Measurements from ENCODE around the gene HSPA2. TPM values are rescaled to one million over a fixed set of nuclear protein-coding genes. Genes with fewer than 3 reads are reported as not detected.

Gene HSPA2
- total and polyA plus RNA-seq, 2 of the 13 experiments (the other 11 are each of a cell fraction or from before 2014, with no cell fraction given) = 0.15 to 0.27 TPM

GRCh38 chr14:64563696-64564095 is 23.2 kb downstream of the HSPA2 start:
- Histone ChIP-seq H3K9me3 (ENCODE audit: low read length) (no peaks in the 10 kb centered on the region), H3K27me3 (ENCODE audit: control insufficient read depth in 1 of 2, insufficient read depth in 2 of 2, low read length in 2 of 2) (peaks cover 0 to 4% of the 10 kb centered on the region in 2 experiments; a peak in 1 of 5 replicates), H2AFZ (ENCODE audit: low read length) (no peak overlapping the region), H3K4me3 (replicated peaks in 1 of 3; ENCODE audit: insufficient read depth in 1 of 3, low read depth in 2 of 3, low read length in 3 of 3) (no peak overlapping the region), H3K4me2 (ENCODE audit: low read depth, low read length) (no peak overlapping the region), H3K36me3 (replicated peaks in 1 of 2; ENCODE audit: control insufficient read depth in 1 of 2, insufficient read depth in 2 of 2, low read length in 2 of 2) (no peaks in the 10 kb centered on the region), H3K27ac (ENCODE audit: extremely low read length, insufficient read depth, low read length) (no peak overlapping the region), H3K9ac (ENCODE audit: insufficient read depth, low read depth, low read length) (no peak overlapping the region), H4K20me1 (ENCODE audit: insufficient read depth, low read length) (no peaks in the 10 kb centered on the region), H3K79me2 (ENCODE audit: insufficient read depth, low read length) (no peaks in the 10 kb centered on the region), H3K4me1 (ENCODE audit: insufficient read depth, low read length) (no peaks in the 10 kb centered on the region)
- FAIRE-seq (no peak), DNase-seq (ENCODE audit: low spot score) (no peak), ATAC-seq (no peak)
- CTCF ChIA-PET (ENCODE audit: low intra/inter-chr PET ratio, low total read pairs) = no interaction called here
- WGBS (ENCODE audit: low lambda C conversion rate) = 13% methylated on average over 6 of the region's 6 CpGs
- in situ Hi-C loops (cut with HindIII; ENCODE audit: extremely low pct_ligation_motif_present, low pct_unique_long_range_greater_than_20kb) (no loop called here), intact Hi-C loops (cut with micrococcal nuclease; ENCODE audit: unreplicated experiment) (no loop called here)
- TF ChIP-seq E2F2 (CRISPR knock-in tag; IDR thresholded peaks at IDR 0.05; ENCODE audit: borderline replicate concordance) = no peak
- no peak for TF ChIP-seq KDM1A (CRISPR knock-in tag; IDR thresholded peaks at IDR 0.05)
- TF ChIP-seq SRY (CRISPR knock-in tag; IDR thresholded peaks at IDR 0.05) = no peak
- no peak for TF ChIP-seq ZNF121 (CRISPR knock-in tag; IDR thresholded peaks at IDR 0.05)
- TF ChIP-seq ZNF263 (CRISPR knock-in tag; IDR thresholded peaks at IDR 0.05) = no peak
- TF ChIP-seq FOXP1 (IDR thresholded peaks at IDR 0.05) = no peak
- TF ChIP-seq FOXP1 (CRISPR knock-in tag; IDR thresholded peaks at IDR 0.05) = no peak
- TF ChIP-seq NR2F6 (IDR thresholded peaks at IDR 0.05) = no peak
- TF ChIP-seq NR2F6 (CRISPR knock-in tag; IDR thresholded peaks at IDR 0.05) = no peak
- no peak for TF ChIP-seq DPF2 (CRISPR knock-in tag; IDR thresholded peaks at IDR 0.05; ENCODE audit: borderline replicate concordance, low read depth)
- no peak for TF ChIP-seq DR1 (CRISPR knock-in tag; IDR thresholded peaks at IDR 0.05)
- no peak for TF ChIP-seq ZNF496 (CRISPR knock-in tag; IDR thresholded peaks at IDR 0.05; ENCODE audit: insufficient replicate concordance)
- no peak for TF ChIP-seq E2F1 (CRISPR knock-in tag; IDR thresholded peaks at IDR 0.05)
- no peak for TF ChIP-seq ZFY (CRISPR knock-in tag; IDR thresholded peaks at IDR 0.05)
- no peak for TF ChIP-seq EZH2 (conservative IDR thresholded peaks at IDR 0.05; ENCODE audit: low read depth, low read length)
- TF ChIP-seq AFF4 (CRISPR knock-in tag; IDR thresholded peaks at IDR 0.05) = no peak
- no peak for TF ChIP-seq HMGA1 (CRISPR knock-in tag; conservative IDR thresholded peaks at IDR 0.05)
- no peak for TF ChIP-seq SNAI1 (CRISPR knock-in tag; IDR thresholded peaks at IDR 0.05; ENCODE audit: borderline replicate concordance)
- no peak for TF ChIP-seq REPIN1 (CRISPR knock-in tag; IDR thresholded peaks at IDR 0.05; ENCODE audit: borderline replicate concordance, low read depth)
- no peak for TF ChIP-seq ZNF33B (CRISPR knock-in tag; IDR thresholded peaks at IDR 0.05)
- TF ChIP-seq GMEB2 (CRISPR knock-in tag; IDR thresholded peaks at IDR 0.05; ENCODE audit: low read depth) = no peak
- TF ChIP-seq MED13 (CRISPR knock-in tag; IDR thresholded peaks at IDR 0.05) = no peak
- BruUV-seq (replicated peaks) = no TSS peak
- POLR2A ChIA-PET = no interaction called here
